Measurements from ENCODE around the gene DNAH10.

DNA sequence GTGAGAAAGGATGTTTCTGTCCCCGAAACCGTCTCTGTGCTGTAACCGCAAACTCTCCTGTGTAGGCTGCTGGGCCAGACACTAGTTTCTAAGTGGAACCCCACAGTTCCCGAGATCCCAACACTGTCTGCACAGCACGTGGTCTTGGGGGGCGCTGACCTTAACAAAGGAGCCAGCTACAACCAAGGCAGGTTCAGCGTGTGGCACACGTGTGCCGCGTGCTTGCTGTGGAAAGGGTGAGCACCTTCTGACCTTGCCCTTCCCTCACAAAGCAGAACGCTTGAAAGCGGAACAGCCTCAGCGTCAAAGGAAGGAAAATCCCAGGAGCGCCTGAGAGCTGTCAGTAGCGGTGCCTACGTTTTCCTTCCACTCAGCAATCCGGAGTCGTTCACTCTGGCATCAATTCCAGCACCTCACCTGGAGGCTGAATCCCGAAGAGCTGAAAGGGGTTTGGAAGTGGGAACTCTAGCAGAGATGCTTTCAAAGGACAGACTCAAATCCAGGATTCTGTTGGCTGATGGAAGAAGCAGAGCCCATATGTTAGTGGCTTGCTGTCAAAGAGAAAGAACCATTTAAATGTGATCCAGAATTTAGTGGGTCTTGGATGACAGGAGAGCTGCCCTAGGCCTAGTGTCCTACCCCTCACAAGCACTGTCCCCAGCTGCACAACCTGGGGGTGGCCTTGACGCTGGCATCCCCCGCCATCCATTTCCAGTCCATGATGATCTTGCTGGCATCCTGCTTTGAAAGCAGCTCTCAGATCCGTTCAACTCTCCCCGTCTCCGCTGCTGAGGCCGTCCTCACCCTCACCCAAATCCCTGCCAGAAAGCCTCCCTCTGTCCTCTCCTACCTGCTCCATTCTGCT, 183.4 kb downstream of the DNAH10 start:
- TF ChIP-seq, protein P1, sequence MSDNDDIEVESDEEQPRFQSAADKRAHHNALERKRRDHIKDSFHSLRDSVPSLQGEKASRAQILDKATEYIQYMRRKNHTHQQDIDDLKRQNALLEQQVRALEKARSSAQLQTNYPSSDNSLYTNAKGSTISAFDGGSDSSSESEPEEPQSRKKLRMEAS (IDR thresholded peaks at IDR 0.05): no peak
- TF ChIP-seq, protein P2, sequence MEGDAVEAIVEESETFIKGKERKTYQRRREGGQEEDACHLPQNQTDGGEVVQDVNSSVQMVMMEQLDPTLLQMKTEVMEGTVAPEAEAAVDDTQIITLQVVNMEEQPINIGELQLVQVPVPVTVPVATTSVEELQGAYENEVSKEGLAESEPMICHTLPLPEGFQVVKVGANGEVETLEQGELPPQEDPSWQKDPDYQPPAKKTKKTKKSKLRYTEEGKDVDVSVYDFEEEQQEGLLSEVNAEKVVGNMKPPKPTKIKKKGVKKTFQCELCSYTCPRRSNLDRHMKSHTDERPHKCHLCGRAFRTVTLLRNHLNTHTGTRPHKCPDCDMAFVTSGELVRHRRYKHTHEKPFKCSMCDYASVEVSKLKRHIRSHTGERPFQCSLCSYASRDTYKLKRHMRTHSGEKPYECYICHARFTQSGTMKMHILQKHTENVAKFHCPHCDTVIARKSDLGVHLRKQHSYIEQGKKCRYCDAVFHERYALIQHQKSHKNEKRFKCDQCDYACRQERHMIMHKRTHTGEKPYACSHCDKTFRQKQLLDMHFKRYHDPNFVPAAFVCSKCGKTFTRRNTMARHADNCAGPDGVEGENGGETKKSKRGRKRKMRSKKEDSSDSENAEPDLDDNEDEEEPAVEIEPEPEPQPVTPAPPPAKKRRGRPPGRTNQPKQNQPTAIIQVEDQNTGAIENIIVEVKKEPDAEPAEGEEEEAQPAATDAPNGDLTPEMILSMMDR (IDR thresholded peaks at IDR 0.05): no peak
- TF ChIP-seq CEBPB (IDR thresholded peaks at IDR 0.05) (no peak), POLR2A (IDR thresholded peaks at IDR 0.05; ENCODE audit: low read length) (no peak), EHMT2 (IDR thresholded peaks at IDR 0.05; ENCODE audit: low read depth) (no peak), SMC3 (IDR thresholded peaks at IDR 0.05) (no peak), EP300 (IDR thresholded peaks at IDR 0.05) (no peak), MAZ (IDR thresholded peaks at IDR 0.05; ENCODE audit: borderline replicate concordance, low read depth, low read length) (no peak), RARB (CRISPR knock-in tag; IDR thresholded peaks at IDR 0.05) (no peak)
